Measurements from ENCODE around the gene ADH4.
"Not testable (repeated sequence)": the region's sequence is repeated elsewhere in the genome, so short reads cannot be mapped to it uniquely, and the experiment has no call there.

The ADH4 gene

DNA sequence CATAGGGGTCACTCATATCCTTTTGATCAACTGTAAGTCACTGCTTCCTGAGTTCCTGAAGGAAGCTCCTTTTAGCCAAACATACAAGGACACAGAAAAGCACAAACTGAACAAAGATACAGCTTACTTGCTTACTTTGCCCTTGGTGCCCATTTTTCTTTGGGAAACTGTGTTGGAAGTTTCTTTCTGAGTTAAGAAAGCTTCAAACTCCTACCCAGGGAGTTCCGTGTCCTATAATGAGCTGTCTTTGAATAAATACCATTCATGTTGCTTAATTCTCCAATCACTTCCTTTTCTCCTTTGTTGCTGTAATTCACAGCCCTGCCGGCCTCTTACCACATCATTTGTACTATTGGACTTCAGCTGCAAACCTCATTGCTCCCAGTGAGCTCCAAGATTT, at the start of gene ADH4:
Gene ADH4, minus strand, starts transcription at position 228 of the 400 bp plus-strand sequence. Its CDS starts 75 bp downstream, at position 153.
- in situ Hi-C loops (cut with HindIII; ENCODE audit: low pct_ligation_motif_present, low pct_unique_long_range_greater_than_20kb, low sequenced_read_pairs) = no loop called here
- no peak for DNase-seq

DNA sequence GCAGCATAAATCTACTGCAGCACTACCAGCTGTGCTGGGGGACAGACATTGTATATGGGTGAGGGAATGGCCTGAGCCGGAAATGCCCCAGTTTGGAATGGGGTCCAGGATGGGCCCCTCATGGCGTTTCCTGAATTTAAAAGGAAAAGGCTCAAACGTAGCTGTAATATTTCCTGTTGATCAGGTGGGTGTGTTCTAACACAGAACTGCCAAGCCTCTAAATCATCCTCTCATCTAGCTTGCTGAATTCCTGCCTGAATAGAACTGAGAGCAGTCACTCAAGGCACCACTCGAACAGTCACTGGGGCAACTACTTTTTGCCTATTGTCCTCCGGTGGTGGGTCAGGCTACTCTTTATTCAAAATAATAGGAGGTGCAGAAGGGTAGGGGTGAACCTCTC, 46.2 kb upstream of the ADH4 start:
- in situ Hi-C loops (cut with HindIII; ENCODE audit: low pct_ligation_motif_present, low pct_unique_long_range_greater_than_20kb, low sequenced_read_pairs) = no loop called here
- DNase-seq = no peak

DNA sequence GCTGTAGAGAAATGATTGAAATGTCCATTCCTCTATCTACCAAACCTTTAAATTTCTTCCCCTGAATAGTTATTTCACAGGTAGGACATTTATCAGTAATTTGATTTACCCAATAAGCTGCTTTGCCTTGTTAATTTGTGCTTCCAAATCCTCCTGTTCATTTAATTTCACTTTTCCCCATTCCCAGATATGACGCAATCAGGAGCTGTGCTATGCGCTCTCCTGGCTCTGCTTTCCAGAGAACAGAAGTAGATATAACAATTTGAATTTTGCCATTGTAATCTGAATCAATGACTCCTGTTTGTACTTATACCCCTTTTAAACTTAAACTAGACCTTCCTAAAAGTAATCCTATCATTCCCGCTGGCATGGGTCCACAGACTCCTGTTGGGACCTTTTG, 45.8 kb upstream of the ADH4 start:
- in situ Hi-C loops (cut with HindIII; ENCODE audit: low pct_ligation_motif_present, low pct_unique_long_range_greater_than_20kb, low sequenced_read_pairs); DNase-seq: not testable (repeated sequence)

DNA sequence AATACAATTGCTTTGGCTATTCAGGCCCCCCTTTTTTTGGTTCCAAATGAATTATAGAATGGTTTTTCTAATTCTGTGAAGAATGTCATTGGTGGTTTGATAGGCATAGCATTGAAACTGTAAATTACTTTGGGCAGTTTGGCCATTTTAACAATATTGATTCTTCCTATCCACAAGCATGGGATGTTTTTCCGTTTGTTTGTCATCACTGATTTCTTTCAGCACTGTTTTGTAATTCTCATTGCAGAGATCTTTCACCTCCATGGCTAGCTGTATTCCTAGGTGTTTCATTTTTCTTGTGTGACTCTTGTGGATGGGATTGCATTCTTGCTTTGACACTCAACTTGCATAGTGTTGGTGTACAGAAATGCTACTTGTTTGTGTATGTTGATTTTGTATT, 41.9 kb upstream of the ADH4 start:
- no peak for DNase-seq
- in situ Hi-C loops (cut with HindIII; ENCODE audit: low pct_ligation_motif_present, low pct_unique_long_range_greater_than_20kb, low sequenced_read_pairs) = no loop called here

DNA sequence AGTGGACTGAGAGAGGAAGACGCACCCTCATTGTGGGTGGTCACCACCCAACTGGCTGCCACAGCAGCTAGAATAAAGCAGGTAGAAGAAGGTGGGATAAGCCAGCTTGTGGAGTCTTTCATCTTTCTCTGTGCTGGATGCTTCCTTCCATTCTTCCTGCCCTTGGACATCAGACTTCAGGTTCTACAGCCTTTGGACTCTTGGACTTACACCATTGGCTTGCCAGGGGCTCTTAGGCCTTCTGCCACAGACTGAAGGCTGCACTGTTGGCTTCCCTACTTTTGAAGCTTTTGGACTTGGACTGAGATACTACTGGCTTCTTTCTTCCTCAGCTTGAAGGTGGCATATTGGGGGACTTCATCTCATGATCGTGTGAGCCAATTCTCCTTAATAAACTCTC, 41.5 kb upstream of the ADH4 start:
- in situ Hi-C loops (cut with HindIII; ENCODE audit: low pct_ligation_motif_present, low pct_unique_long_range_greater_than_20kb, low sequenced_read_pairs) = no loop called here
- no peak for DNase-seq

DNA sequence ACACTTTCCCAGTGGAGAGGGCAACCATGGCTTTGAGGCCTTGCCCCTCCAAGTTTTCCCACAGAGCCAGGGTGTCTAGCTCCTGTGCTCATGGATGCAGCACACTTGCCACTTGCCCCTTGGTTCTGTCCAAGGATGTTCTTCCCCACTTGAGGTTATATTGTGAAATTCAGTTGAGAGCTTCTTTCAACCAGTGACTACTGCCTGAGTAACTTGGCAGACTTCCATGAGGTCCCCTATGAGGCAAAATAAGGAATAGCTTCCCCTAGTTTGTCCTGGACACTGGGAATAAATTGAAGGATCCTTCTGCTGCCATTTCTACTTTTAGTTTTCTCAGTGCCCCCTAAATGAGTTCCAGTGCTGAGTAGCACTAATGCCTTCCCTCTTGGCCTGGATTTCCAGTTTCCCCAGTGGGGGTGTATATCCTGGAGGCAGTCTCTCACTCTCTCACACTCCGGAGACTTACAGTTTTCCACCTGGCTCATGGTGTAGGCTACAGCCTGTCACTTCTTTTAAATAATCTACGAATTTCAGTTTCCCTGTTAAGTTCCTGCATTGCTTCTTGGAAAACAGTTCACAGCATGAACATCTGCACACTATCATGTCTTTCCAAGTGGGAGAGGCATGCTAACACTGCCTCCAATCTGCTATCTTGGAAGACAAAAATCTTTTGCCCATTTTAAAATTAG, 36.4 kb upstream of the ADH4 start:
- no peak for DNase-seq
- in situ Hi-C loops (cut with HindIII; ENCODE audit: low pct_ligation_motif_present, low pct_unique_long_range_greater_than_20kb, low sequenced_read_pairs) = no loop called here

DNA sequence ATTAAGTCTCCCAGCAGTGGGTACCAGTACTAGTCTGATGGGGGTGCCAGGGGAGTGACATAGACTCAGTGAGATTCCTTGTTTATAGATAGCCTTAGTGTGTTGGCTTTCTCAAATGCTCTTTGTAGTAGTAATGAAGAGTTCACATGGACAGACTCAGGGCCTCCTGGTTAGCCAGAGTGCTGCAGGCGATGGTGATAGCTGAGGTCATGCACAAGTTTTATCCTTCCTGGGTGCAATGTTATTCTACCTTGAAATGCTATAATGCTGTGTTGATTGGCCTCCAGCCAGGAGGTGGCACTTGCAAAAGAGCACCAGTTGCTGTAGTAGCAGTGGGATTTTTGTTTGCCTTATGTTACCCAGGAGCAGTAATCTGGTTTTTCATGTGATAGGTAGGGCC, 35.5 kb upstream of the ADH4 start:
- in situ Hi-C loops (cut with HindIII; ENCODE audit: low pct_ligation_motif_present, low pct_unique_long_range_greater_than_20kb, low sequenced_read_pairs) = no loop called here
- no peak for DNase-seq

DNA sequence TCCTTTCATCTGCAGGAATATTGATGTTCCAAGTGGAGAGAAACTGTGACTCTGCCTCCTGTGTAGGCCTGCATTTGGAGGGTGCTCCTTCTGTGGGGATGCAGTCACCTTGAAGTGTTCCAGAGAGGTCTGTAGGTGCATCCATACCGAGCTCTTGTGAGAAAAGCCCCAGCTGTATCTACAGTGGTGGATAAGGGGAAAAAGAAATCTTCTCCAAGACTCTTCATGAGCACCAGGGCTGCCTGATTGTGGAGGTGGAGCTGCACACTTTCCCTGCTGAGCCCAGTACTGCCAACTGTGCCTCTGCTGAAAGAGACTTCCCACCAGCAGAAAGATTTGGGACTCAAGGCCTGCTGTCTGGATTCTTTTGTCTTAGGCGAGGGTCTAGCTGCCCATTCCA, 35.1 kb upstream of the ADH4 start:
- in situ Hi-C loops (cut with HindIII; ENCODE audit: low pct_ligation_motif_present, low pct_unique_long_range_greater_than_20kb, low sequenced_read_pairs) = no loop called here
- DNase-seq = no peak

DNA sequence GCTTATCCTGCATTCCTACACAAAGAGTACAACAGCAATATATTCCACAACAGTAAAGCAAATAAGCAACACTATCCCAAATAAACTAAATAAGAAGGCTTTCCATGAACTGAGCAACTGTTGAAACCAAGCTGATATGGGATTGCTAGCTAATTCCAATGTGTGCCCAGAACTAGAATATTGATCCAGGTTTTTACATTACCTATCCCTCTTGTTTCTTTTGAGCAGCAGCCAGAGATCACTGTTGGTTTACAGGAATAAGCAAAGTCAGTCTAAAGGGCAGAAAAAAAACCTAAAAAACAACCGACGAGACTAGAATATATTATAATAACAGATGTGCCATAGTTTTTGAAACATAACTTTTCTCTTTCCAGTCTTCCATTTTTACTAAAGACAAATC, 22.4 kb upstream of the ADH4 start:
- in situ Hi-C loops (cut with HindIII; ENCODE audit: low pct_ligation_motif_present, low pct_unique_long_range_greater_than_20kb, low sequenced_read_pairs) = no loop called here
- DNase-seq = no peak

DNA sequence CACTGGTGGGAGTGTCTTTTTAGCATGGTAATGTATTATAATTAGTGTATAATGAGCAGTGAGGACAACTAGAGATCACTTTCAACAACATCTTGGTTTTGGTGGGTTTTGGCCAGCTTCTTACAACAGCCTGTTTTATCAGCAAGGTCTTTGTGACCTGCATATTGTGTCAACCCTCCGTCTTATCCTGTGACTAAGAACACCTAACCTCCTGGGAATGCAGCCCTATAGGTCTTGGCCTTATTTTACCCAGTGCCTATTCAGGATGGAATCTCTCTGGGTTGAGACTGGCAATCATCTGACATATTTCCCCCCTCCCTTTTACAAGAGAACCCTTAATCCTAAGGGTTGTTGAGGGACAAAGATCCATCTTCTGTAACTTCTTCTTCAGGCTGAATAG, 21.9 kb upstream of the ADH4 start:
- DNase-seq = no peak
- in situ Hi-C loops (cut with HindIII; ENCODE audit: low pct_ligation_motif_present, low pct_unique_long_range_greater_than_20kb, low sequenced_read_pairs) = no loop called here

DNA sequence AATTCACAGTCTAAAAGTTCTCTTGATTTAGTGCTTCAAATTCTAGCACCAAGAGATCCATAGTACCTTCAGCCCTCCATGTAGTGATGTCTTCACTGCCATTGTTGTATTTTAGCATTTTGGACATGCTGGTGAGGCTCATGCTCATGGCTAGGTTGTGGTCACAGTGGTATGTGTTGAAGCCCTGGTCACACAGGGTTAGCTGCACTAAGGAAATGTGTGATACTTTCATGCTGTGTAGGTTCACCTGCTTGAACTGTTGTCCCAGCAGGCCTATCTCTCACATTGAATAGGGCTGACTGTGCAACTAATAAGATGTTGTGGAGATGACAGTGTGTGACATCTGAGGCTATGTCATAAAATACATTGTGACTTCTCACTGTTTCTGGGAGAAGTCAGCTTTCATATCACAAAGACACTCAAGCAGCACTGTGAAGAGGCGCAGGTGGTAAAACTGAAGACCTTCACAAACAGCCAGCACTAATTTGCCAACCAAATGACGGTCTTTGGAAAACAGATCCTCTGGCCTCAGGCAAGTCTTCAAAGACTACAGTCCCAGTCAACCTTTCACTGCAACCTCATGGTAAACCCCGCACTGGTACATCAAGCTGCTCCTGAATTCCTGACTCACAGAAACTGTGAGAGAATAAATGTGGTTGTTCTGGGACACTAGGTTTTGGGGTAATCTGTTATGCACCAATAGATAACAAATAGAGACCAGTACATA, 17.4 kb upstream of the ADH4 start:
- in situ Hi-C loops (cut with HindIII; ENCODE audit: low pct_ligation_motif_present, low pct_unique_long_range_greater_than_20kb, low sequenced_read_pairs) = no loop called here
- DNase-seq = no peak

DNA sequence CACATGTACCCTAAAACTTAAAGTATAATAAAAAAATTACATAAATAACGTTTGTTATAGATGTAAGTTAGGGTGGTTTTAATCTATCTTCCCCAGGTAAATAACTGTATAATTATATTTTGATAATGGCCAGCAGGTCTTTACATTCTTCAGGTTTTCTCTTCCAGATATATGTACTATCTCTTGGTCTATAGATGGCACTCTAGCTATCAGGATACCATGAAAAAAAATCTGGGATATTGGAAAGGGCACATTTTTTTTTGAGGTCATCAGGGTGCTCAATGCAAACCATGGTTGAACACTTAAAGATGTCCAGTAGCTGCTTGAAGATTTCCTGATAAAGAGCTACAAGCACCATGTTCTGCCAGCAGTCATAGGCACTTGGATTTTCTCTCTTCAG, 15.6 kb upstream of the ADH4 start:
- in situ Hi-C loops (cut with HindIII; ENCODE audit: low pct_ligation_motif_present, low pct_unique_long_range_greater_than_20kb, low sequenced_read_pairs) = no loop called here

DNA sequence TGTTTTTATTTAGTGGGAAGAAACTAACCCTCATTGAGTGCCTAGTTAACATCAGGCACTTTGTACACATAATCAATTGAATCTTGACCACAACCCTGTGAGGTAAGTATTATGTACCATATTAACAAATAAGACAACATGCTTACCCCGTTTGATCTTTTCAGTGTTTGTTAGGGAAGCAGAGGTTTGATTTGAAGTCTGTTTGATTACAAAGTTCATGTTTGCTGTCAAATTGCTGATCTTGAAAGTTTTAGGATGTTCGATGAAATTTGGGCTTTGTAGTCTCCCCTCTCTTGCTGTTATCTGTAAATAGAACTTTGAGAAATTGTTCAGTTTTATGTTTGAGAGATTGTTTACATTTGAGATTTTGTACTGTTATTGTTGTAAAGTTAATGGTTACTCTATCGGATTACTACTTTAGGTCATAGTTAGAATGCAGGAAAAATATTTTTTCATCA, 13.4 kb upstream of the ADH4 start:
- DNase-seq = no peak

More for the DNA sequence above, 15.6 kb upstream of the ADH4 start:
- DNase-seq = no peak

DNA sequence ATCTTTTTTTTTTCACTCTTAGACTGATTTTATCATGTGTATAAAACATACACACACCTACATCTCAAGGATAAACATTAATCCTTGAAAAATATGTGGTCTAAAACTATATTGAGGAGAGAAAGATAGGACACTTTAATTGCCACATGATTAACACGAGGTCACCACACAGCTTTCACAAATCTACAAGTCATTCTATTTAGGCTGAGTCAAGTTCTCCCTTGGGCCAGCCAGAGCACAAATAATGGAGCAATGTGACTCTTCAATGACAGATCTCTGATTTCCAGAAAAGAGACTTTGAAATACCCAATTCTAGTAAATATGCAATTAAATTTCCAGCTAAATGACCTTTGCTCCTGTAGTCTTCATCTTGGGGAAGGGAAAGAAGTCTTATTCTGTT, 12.9 kb upstream of the ADH4 start:
- in situ Hi-C loops (cut with HindIII; ENCODE audit: low pct_ligation_motif_present, low pct_unique_long_range_greater_than_20kb, low sequenced_read_pairs) = no loop called here
- DNase-seq = no peak

More for the DNA sequence above, 13.4 kb upstream of the ADH4 start:
- in situ Hi-C loops (cut with HindIII; ENCODE audit: low pct_ligation_motif_present, low pct_unique_long_range_greater_than_20kb, low sequenced_read_pairs) = no loop called here

DNA sequence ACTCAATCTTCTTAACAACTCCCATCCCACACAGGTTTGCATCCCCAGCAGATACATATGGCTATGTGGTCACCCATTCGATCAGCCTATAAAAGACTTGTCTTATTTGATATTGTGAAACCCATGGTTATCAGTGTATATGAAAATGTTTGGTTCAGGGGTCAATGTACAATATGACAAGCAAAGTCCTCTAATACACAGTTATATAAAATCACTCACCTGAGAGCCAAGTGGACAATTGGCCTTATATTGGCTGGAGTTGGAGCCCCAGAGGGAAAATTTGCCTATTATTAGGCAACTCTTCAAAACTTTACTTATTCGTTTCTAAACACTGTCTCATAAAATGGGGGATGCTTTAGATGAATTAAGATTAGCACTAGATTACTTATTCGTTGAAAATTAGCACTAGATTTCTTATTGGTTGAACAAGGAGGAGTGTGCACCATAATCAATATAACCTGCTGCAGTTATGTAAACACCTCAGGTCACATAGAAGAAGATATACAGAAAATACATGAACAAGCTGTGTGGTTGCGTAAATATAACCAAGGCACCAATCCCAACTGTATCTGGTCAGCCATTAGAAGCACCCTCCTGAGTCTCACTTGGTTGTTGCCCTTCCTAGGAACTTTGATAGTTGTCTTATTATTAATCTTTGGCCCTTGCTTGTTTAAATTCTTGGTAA, 10.7 kb upstream of the ADH4 start:
- no peak for DNase-seq
- in situ Hi-C loops (cut with HindIII; ENCODE audit: low pct_ligation_motif_present, low pct_unique_long_range_greater_than_20kb, low sequenced_read_pairs) = no loop called here

DNA sequence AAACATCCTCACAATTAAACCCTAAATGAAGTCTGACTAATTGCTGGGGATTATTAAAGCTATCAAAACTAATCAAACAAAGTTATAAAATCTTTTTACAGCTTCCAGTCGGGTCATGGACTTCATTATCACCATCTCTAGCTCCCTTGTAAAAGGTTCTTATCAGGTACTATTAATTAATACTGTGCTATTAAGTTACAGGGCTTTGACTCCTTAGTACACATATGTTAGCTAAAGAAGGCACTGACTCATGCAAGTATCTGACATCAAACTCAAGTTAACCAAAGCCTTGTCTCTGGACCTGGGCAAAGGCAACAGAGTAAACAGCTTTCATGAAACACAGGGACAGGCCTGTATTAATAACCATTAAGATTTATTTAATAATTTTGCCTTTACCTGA, 7.9 kb upstream of the ADH4 start:
- no peak for DNase-seq
- in situ Hi-C loops (cut with HindIII; ENCODE audit: low pct_ligation_motif_present, low pct_unique_long_range_greater_than_20kb, low sequenced_read_pairs) = no loop called here

DNA sequence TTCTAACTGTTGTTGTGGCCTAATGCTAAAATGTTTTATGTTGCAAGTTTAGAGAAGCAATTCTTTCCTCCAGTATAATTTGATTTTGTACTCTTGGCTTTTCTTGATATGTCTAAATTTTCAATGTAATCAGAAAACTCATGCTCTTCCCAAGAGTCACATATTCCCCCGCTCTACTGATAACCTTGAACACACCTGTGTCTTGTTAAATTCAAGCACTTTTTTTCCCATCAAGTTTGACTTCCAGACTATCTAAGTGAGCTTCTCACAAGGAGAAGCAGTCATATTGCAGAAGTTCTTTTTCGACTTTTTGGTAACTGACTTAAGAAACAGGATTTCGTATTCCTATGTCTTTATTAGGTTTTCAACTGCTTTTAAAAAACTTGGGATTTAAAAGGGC, 7.4 kb upstream of the ADH4 start:
- DNase-seq = no peak
- in situ Hi-C loops (cut with HindIII; ENCODE audit: low pct_ligation_motif_present, low pct_unique_long_range_greater_than_20kb, low sequenced_read_pairs) = no loop called here

DNA sequence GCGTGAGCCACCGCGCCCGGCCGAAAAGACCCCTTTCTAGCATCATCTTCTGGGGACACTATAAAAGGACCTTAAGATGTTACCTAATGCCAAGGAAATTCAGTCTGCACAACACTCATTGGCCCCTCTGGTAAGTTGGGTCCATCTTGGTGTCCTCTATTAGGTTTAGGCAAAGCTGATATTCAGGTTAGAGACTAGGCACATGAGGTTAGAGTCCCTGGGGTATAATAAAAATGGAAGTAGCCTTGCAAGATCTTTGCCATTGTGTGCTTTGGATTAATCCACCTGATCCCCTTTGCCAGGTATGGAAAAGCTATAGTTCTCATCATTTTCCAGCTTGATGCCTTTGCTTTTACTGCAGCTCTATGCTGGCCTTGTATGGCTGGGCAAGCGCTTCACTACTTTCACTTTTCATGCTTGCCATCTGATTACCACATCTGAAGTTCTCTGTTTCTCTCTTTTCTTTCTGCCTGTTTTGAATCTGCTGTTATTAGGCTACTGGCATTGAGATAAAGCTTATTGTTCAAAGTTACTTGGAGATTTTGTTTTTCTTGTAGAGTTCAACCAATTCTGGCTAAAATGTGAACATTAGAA, 5.4 kb upstream of the ADH4 start:
- DNase-seq = no peak
- in situ Hi-C loops (cut with HindIII; ENCODE audit: low pct_ligation_motif_present, low pct_unique_long_range_greater_than_20kb, low sequenced_read_pairs) = no loop called here

DNA sequence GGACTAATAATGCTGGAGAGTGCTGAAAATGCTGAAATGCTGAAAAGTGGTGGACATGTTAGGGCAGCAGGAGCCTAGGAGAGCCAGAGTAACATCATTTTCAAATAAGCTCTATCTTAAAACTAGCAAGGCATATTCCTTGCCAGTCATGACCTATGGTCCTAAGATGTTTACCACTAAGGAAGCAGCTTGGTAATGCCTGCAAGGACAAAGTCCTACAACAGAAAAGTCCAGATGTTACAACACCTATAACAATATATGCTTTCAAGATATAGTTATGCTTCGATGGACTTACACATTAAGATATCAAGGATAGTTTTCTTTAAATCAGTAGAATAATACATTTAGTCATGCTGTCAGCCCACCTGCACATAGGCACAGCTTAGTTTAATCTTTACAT, 4.5 kb upstream of the ADH4 start:
- in situ Hi-C loops (cut with HindIII; ENCODE audit: low pct_ligation_motif_present, low pct_unique_long_range_greater_than_20kb, low sequenced_read_pairs) = no loop called here
- no peak for DNase-seq

Data from ACHN (cell line).